ENCODE results near the gene STK38L. TPM values are rescaled to one million over a fixed set of nuclear protein-coding genes. Genes with fewer than 3 reads are reported as not detected.

The STK38L gene
- total and polyA plus RNA-seq, 3 donors from 2014 or later = 19.3 to 43.1 (median 41.5) TPM

- WGBS, 2 donors = 68 to 76% methylated on average over 1 of the region's 1 CpG
- peak overlapping the region; percentile 26 to 65 for H3K27ac ChIP-seq
- intact Hi-C loops (cut with DNase I; ENCODE audit: low total_unique reads) = no loop called here
- TF ChIP-seq POLR2A (IDR thresholded peaks at IDR 0.05) (no peak), CTCF (IDR thresholded peaks at IDR 0.05) (no peak)
- H3K4me1 ChIP-seq = peaks cover 12% of the 10 kb centered on the region
- H3K36me3 ChIP-seq (ENCODE audit: low read depth, missing control alignments) = no peaks in the 10 kb centered on the region
- no peaks in the 10 kb centered on the region for H3K27me3 ChIP-seq
- H3K4me3 ChIP-seq = no peak overlapping the region
- H3K9me3 ChIP-seq = no peaks in the 10 kb centered on the region
- DNase-seq = no peak
Observed at GRCh38 chr12:27285403-27285802, 41.3 kb downstream of the STK38L start.

GRCh38 chr12:27289414-27289813 is 45.3 kb downstream of the STK38L start:
- Histone ChIP-seq H3K4me3 (no peak overlapping the region), H3K27me3 (no peaks in the 10 kb centered on the region), H3K4me1 (peaks cover 47% of the 10 kb centered on the region), H3K9me3 (no peaks in the 10 kb centered on the region), H3K36me3 (ENCODE audit: low read depth, missing control alignments) (no peaks in the 10 kb centered on the region), H3K27ac (peak overlapping the region in 1 of 2 donors; percentile 4)
- intact Hi-C loops (cut with DNase I; ENCODE audit: low total_unique reads) = no loop called here
- WGBS, 2 donors = 81 to 85% methylated on average over 3 of the region's 3 CpGs
- DNase-seq = no peak
- TF ChIP-seq CTCF (IDR thresholded peaks at IDR 0.05) (no peak), POLR2A (IDR thresholded peaks at IDR 0.05) (no peak)

GRCh38 chr12:27290501-27291168 is 46.5 kb downstream of the STK38L start:
- Histone ChIP-seq H3K36me3 (ENCODE audit: low read depth, missing control alignments) (no peaks in the 10 kb centered on the region), H3K9me3 (no peaks in the 10 kb centered on the region), H3K27ac (peak overlapping the region; percentile 46 to 64), H3K4me3 (no peak overlapping the region), H3K27me3 (no peaks in the 10 kb centered on the region), H3K4me1 (peaks cover 55% of the 10 kb centered on the region)
- DNase-seq = no peak
- intact Hi-C loops (cut with DNase I; ENCODE audit: low total_unique reads) = no loop called here
- 43 to 57% methylated on average over 4 of the region's 4 CpGs for WGBS, 2 donors
- TF ChIP-seq CTCF (IDR thresholded peaks at IDR 0.05) (no peak), POLR2A (IDR thresholded peaks at IDR 0.05) (no peak)

GRCh38 chr12:27291862-27292261 is 47.8 kb downstream of the STK38L start:
- 29 to 33% methylated on average over 1 of the region's 1 CpG for WGBS, 2 donors
- Histone ChIP-seq H3K4me3 (no peak overlapping the region), H3K27ac (peak overlapping the region; percentile 48 to 64), H3K4me1 (peaks cover 57% of the 10 kb centered on the region), H3K36me3 (ENCODE audit: low read depth, missing control alignments) (no peaks in the 10 kb centered on the region), H3K27me3 (no peaks in the 10 kb centered on the region), H3K9me3 (no peaks in the 10 kb centered on the region)
- DNase-seq = peak; percentile 33
- TF ChIP-seq CTCF (IDR thresholded peaks at IDR 0.05) = no peak
- TF ChIP-seq POLR2A (IDR thresholded peaks at IDR 0.05) = no peak
- intact Hi-C loops (cut with DNase I; ENCODE audit: low total_unique reads) = no loop called here

GRCh38 chr12:27292718-27293117 is 48.6 kb downstream of the STK38L start:
- no peaks in the 10 kb centered on the region for H3K36me3 ChIP-seq (ENCODE audit: low read depth, missing control alignments)
- no peaks in the 10 kb centered on the region for H3K27me3 ChIP-seq
- H3K9me3 ChIP-seq = no peaks in the 10 kb centered on the region
- intact Hi-C loops (cut with DNase I; ENCODE audit: low total_unique reads) = no loop called here
- peak overlapping the region; percentile 27 to 64 for H3K27ac ChIP-seq
- no peak overlapping the region for H3K4me3 ChIP-seq
- no peak for TF ChIP-seq POLR2A (IDR thresholded peaks at IDR 0.05)
- no peak for TF ChIP-seq CTCF (IDR thresholded peaks at IDR 0.05)
- 76 to 84% methylated on average over 2 of the region's 2 CpGs for WGBS, 2 donors
- peaks cover 57% of the 10 kb centered on the region for H3K4me1 ChIP-seq
- no peak for DNase-seq

Measured in testis (tissue), 3 donors.